ENCODE data around the gene CSNK1E. TPM values are rescaled to one million over a fixed set of nuclear protein-coding genes. Genes with fewer than 3 reads are reported as not detected.

Gene CSNK1E
- total RNA-seq, 2 donors from 2014 or later, result 98.1 to 140 TPM

GRCh38 chr22:38298312-38299005 lies 18.8 kb downstream of the CSNK1E start:
- peaks cover 84% of the 10 kb centered on the region for H3K36me3 ChIP-seq
- H3K9me3 ChIP-seq, result no peaks in the 10 kb centered on the region
- ATAC-seq (ENCODE audit: insufficient number of reproducible peaks, low FRiP score, low read depth) (no peak), DNase-seq (ENCODE audit: low spot score) (no peak)
- no peaks in the 10 kb centered on the region for H3K27me3 ChIP-seq (replicated peaks; ENCODE audit: insufficient read depth)
- peaks cover under 1 to 20% of the 10 kb centered on the region in 2 donors for H3K4me1 ChIP-seq (ENCODE audit: control insufficient read depth in 1 of 2, low read depth in 2 of 2)
- peak; percentile 26 for TF ChIP-seq CTCF (IDR thresholded peaks at IDR 0.05)
- no peak overlapping the region for H3K4me3 ChIP-seq
- no peak overlapping the region for H3K27ac ChIP-seq

GRCh38 chr22:38296372-38296771 lies 20.9 kb downstream of the CSNK1E start:
- Histone ChIP-seq H3K4me1 (ENCODE audit: control insufficient read depth in 1 of 2, low read depth in 2 of 2) (peaks cover 0 to 9% of the 10 kb centered on the region in 2 donors), H3K27ac (peak overlapping the region in 1 of 2 donors; percentile 13), H3K27me3 (replicated peaks; ENCODE audit: insufficient read depth) (no peaks in the 10 kb centered on the region), H3K36me3 (peaks cover 84% of the 10 kb centered on the region), H3K9me3 (no peaks in the 10 kb centered on the region), H3K4me3 (no peak overlapping the region)
- DNase-seq (ENCODE audit: low spot score) (no peak), ATAC-seq (ENCODE audit: insufficient number of reproducible peaks, low FRiP score, low read depth) (peak; percentile 21)
- TF ChIP-seq CTCF (IDR thresholded peaks at IDR 0.05), result no peak

DNA sequence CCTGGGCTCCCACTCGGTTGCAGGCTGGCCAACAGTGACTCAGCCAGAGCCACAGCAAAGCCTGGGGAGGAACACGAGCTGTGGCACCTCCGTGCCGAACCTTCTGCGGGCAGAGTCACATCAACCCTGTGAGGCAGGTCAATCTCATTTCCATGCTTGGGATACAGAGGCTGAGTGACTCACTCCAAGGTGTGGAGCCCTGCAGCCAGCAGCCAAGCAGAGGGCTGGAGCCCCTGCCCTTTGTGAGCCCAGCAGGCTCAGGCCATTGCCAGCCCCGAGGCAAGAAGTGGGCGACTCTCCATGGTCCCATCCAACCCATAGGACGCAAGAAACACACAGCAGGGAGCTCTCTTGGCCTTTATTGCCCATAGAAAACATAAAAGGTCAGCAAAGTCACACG lies 21.4 kb downstream of the CSNK1E start:
- peaks cover 0 to 9% of the 10 kb centered on the region in 2 donors for H3K4me1 ChIP-seq (ENCODE audit: control insufficient read depth in 1 of 2, low read depth in 2 of 2)
- H3K27ac ChIP-seq, result no peak overlapping the region
- H3K9me3 ChIP-seq, result no peaks in the 10 kb centered on the region
- no peak overlapping the region for H3K4me3 ChIP-seq
- TF ChIP-seq CTCF (IDR thresholded peaks at IDR 0.05), result no peak
- H3K36me3 ChIP-seq, result peaks cover 79% of the 10 kb centered on the region
- ATAC-seq (ENCODE audit: insufficient number of reproducible peaks, low FRiP score, low read depth) (no peak), DNase-seq (ENCODE audit: low spot score) (no peak)
- no peaks in the 10 kb centered on the region for H3K27me3 ChIP-seq (replicated peaks; ENCODE audit: insufficient read depth)

DNA sequence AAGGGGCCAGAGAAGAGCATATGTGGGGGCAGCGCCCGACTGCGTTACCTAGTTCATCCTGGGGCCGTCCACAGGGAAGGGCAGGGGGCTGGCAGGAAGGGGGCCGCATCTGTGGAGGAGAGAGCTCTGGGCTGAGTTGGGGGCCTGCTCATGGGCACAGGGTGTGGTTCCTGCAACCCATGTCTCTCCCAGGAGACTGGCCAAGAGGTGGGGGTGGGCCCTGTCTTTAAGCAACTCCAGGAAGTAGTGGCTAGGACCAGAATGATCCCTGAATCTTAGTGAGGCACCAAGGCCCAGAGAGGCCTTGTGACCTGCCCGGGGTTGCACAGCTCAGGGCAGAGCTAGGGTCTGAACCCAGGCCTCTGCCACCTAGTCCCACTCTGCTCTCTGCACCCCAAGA lies 21.9 kb downstream of the CSNK1E start:
- DNase-seq (ENCODE audit: low spot score), result no peak
- peaks cover 74% of the 10 kb centered on the region for H3K36me3 ChIP-seq
- no peak for ATAC-seq (ENCODE audit: insufficient number of reproducible peaks, low FRiP score, low read depth)
- H3K4me3 ChIP-seq, result no peak overlapping the region
- no peaks in the 10 kb centered on the region for H3K9me3 ChIP-seq
- no peak for TF ChIP-seq CTCF (IDR thresholded peaks at IDR 0.05)
- peak overlapping the region in 1 of 2 donors; percentile 14 for H3K27ac ChIP-seq
- no peaks in the 10 kb centered on the region for H3K27me3 ChIP-seq (replicated peaks; ENCODE audit: insufficient read depth)
- peaks cover 0 to 9% of the 10 kb centered on the region in 2 donors for H3K4me1 ChIP-seq (ENCODE audit: control insufficient read depth in 1 of 2, low read depth in 2 of 2)

- peaks cover 0 to 9% of the 10 kb centered on the region in 2 donors for H3K4me1 ChIP-seq (ENCODE audit: control insufficient read depth in 1 of 2, low read depth in 2 of 2)
- peaks cover 62% of the 10 kb centered on the region for H3K36me3 ChIP-seq
- peak overlapping the region in 1 of 2 donors; percentile 28 for H3K27ac ChIP-seq
- H3K9me3 ChIP-seq, result no peaks in the 10 kb centered on the region
- DNase-seq (ENCODE audit: low spot score), result no peak
- no peaks in the 10 kb centered on the region for H3K27me3 ChIP-seq (replicated peaks; ENCODE audit: insufficient read depth)
- no peak for TF ChIP-seq CTCF (IDR thresholded peaks at IDR 0.05)
- H3K4me3 ChIP-seq, result no peak overlapping the region
- no peak for ATAC-seq (ENCODE audit: insufficient number of reproducible peaks, low FRiP score, low read depth)
Observed at GRCh38 chr22:38294193-38294592, 23.0 kb downstream of the CSNK1E start.

Data from thoracic aorta (tissue), 2 donors.